Measurements from ENCODE around the gene FAM43A. TPM values are rescaled to one million over a fixed set of nuclear protein-coding genes. Genes with fewer than 3 reads are reported as not detected.
A peak's percentile ranks its signal among the peaks of the same experiment; 100 is the strongest.

FAM43A gene
- total and polyA plus RNA-seq, 3 donors from 2014 or later, result 7.5 to 22.1 (median 13.1) TPM

DNA sequence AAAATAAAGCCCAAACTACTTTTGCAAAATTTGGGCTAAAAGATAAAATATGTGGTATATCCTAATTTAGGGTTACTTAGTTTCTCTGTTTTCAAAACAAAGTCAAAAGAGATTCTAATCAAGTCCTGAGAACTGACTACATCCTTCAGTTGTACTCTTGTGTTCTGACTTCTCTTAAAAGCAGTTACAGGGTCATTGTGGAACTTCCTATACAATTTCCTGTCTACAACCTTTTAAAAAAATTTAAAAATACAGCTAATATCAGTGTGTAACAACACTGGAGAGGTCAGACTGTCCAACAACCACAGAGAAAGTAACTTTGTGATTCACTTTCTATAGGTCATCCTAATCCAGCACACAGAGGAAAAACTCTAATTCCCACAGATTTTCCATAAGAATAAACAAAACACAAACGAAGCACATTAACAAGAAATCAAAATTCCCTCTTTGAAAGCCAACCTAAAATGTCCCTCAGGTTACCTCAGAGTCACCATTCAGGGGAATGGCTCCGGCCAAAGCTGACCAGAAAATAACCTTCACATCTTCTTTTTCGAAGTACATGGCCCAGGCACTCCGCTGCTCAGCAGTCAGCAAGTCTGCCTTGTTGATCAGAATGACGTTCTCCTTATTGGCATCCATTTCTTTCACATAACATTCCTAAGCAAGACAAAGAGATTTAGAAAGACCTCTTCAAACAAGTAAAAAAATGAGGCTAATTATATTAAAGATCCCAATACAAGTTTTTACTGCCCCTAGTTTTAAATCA lies 27.0 kb upstream of the FAM43A start:
- no peak for TF ChIP-seq POLR2A (IDR thresholded peaks at IDR 0.05)
- TF ChIP-seq, protein P1, sequence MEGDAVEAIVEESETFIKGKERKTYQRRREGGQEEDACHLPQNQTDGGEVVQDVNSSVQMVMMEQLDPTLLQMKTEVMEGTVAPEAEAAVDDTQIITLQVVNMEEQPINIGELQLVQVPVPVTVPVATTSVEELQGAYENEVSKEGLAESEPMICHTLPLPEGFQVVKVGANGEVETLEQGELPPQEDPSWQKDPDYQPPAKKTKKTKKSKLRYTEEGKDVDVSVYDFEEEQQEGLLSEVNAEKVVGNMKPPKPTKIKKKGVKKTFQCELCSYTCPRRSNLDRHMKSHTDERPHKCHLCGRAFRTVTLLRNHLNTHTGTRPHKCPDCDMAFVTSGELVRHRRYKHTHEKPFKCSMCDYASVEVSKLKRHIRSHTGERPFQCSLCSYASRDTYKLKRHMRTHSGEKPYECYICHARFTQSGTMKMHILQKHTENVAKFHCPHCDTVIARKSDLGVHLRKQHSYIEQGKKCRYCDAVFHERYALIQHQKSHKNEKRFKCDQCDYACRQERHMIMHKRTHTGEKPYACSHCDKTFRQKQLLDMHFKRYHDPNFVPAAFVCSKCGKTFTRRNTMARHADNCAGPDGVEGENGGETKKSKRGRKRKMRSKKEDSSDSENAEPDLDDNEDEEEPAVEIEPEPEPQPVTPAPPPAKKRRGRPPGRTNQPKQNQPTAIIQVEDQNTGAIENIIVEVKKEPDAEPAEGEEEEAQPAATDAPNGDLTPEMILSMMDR (IDR thresholded peaks at IDR 0.05), result no peak
- Histone ChIP-seq H3K4me3 (no peak overlapping the region), H3K9me3 (no peaks in the 10 kb centered on the region), H3K36me3 (ENCODE audit: low read depth, missing control alignments) (no peaks in the 10 kb centered on the region), H3K27ac (peak overlapping the region in 1 of 2 donors; percentile 27), H3K4me1 (peaks cover 11% of the 10 kb centered on the region), H3K27me3 (no peaks in the 10 kb centered on the region)
- no peak for DNase-seq
- intact Hi-C loops (cut with DNase I; ENCODE audit: low total_unique reads), result no loop called here
- 86 to 90% methylated on average over 5 of the region's 5 CpGs for WGBS, 2 donors

DNA sequence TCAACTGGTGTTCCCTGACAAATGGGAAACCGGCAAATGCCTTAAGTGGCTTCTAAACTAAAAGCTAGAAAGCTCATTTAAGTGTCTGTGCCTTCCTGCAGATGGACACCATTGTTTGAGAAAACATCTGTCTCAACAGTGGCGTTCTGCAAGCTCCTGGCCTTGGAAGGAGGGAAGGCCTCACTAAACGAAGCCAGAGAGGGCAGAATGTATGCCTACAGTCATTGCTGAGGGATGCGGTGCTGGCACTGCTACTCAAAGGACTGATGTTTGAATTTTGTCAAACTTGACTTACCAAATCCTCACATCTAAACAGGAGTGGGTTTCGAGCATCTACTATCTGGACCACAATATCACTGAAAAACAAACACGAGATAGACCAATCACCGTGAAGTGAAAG lies 25.9 kb upstream of the FAM43A start:
- intact Hi-C loops (cut with DNase I; ENCODE audit: low total_unique reads), result no loop called here
- Histone ChIP-seq H3K4me3 (no peak overlapping the region), H3K27ac (no peak overlapping the region), H3K4me1 (peaks cover 11% of the 10 kb centered on the region), H3K9me3 (no peaks in the 10 kb centered on the region), H3K36me3 (ENCODE audit: low read depth, missing control alignments) (no peaks in the 10 kb centered on the region), H3K27me3 (no peaks in the 10 kb centered on the region)
- TF ChIP-seq POLR2A (IDR thresholded peaks at IDR 0.05), result no peak
- no peak for DNase-seq
- 86 to 89% methylated on average over 7 of the region's 7 CpGs for WGBS, 2 donors

DNA sequence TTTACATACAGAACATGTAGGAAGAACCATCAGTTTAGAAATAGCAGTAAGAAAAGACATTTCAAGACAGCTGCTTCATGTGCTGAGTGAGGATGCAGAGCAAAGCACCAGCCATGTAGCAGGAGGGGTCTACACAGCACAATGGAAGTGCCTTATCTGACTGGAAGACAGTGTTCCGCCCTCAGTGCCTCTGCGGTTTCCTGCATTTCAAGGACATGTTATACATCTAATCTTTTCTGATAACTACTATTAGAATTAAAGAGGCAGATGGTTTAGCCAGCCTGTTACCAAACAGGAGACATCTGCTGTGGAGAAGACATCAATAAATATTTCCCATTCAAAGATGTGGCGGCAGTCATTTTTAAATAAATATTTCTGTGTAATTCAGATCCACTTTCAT lies 24.3 kb upstream of the FAM43A start:
- intact Hi-C loops (cut with DNase I; ENCODE audit: low total_unique reads), result no loop called here
- H3K4me3 ChIP-seq, result no peak overlapping the region
- no peaks in the 10 kb centered on the region for H3K9me3 ChIP-seq
- H3K27ac ChIP-seq, result no peak overlapping the region
- WGBS, 2 donors, result 30 to 41% methylated on average over 3 of the region's 3 CpGs
- peaks cover 11% of the 10 kb centered on the region for H3K4me1 ChIP-seq
- no peaks in the 10 kb centered on the region for H3K36me3 ChIP-seq (ENCODE audit: low read depth, missing control alignments)
- TF ChIP-seq, protein P1 (IDR thresholded peaks at IDR 0.05), result no peak
- TF ChIP-seq POLR2A (IDR thresholded peaks at IDR 0.05), result no peak
- DNase-seq, result peak; percentile 48
- H3K27me3 ChIP-seq, result no peaks in the 10 kb centered on the region

DNA sequence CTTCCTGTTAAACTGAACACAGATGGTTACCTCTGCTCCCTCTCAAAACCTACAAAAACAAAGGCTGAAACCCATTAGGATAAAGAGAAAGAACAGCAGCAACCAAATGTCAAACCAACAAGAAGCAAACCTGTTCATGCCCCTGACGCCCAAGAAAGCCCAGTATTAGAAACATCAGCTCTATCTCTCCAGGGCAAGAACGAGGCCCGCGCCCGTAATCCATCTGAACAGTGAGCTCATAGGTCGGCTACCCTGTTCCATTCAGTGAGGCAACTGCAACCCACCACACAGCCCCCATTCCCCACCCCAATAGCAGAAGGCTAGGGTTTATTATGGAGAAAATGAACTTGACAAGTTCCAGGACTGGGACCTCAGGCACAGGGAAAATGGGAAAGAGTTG lies 23.7 kb upstream of the FAM43A start:
- no peak for DNase-seq
- Histone ChIP-seq H3K4me1 (peaks cover 11% of the 10 kb centered on the region), H3K9me3 (no peaks in the 10 kb centered on the region), H3K27ac (no peak overlapping the region), H3K27me3 (no peaks in the 10 kb centered on the region), H3K36me3 (ENCODE audit: low read depth, missing control alignments) (no peaks in the 10 kb centered on the region), H3K4me3 (no peak overlapping the region)
- 52 to 80% methylated on average over 6 of the region's 6 CpGs for WGBS, 2 donors
- intact Hi-C loops (cut with DNase I; ENCODE audit: low total_unique reads), result no loop called here
- no peak for TF ChIP-seq POLR2A (IDR thresholded peaks at IDR 0.05)
- TF ChIP-seq, protein P1 (IDR thresholded peaks at IDR 0.05), result no peak

DNA sequence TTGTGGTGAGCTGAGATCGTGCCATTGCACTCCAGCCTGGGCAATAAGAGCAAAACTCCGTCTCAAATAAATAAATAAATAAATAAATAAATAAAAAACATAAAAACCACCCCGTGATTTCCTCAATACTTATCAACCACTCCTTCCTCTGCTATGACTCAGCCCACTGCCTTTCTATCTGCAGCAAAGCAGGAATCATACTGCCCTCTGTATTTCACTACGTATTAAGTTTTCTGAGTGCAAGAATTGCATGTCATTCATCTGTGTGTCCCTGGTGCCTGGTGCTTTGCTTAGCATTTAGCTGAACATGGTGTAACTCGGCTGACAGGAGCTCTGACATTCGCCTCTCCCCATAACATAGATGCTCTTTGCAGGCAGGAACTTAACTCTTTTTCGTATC lies 20.8 kb upstream of the FAM43A start:
- Histone ChIP-seq H3K4me1 (peaks cover 11% of the 10 kb centered on the region), H3K36me3 (ENCODE audit: low read depth, missing control alignments) (no peaks in the 10 kb centered on the region), H3K27ac (no peak overlapping the region), H3K4me3 (no peak overlapping the region), H3K9me3 (no peaks in the 10 kb centered on the region), H3K27me3 (no peaks in the 10 kb centered on the region)
- no peak for DNase-seq
- intact Hi-C loops (cut with DNase I; ENCODE audit: low total_unique reads), result no loop called here
- TF ChIP-seq POLR2A (IDR thresholded peaks at IDR 0.05), result no peak
- TF ChIP-seq, protein P1 (IDR thresholded peaks at IDR 0.05), result no peak
- WGBS, 2 donors, result 91 to 95% methylated on average over 7 of the region's 7 CpGs

All from testis (tissue), 3 donors.